Epithelial cell of esophagus (primary cell): ENCODE measurements around the gene OR14A2.
"Not testable (repeated sequence)": the region's sequence is repeated elsewhere in the genome, so short reads cannot be mapped to it uniquely, and the experiment has no call there.

Experiments
- DNase-seq: peaks from one replicate; pipeline ENCODE4 v3.0.0; 2010; ENCODE audit warnings: low read depth
- H3K4me3 ChIP-seq: 2 replicates; pipeline ENCODE4 v1.5.1; 2011; ENCODE audit warnings: mild to moderate bottlenecking, low read length, control low read depth
- CTCF ChIP-seq: IDR thresholded peaks from 2 replicates; pipeline ENCODE4 v1.5.1; 2011; ENCODE audit warnings: low read depth, mild to moderate bottlenecking, low read length, control low read depth, inconsistent platforms; ENCODE audit not compliant: insufficient read depth; ENCODE audit errors: missing control alignments

Gene OR14A2

GRCh38 chr1:247746391-247746935 lies 1.5 kb downstream of the OR14A2 start:
- DNase-seq = no peak
- TF ChIP-seq CTCF = no peak
- H3K4me3 ChIP-seq = no peak overlapping the region

- peak; percentile 3 for DNase-seq
- not testable (repeated sequence) for H3K4me3 ChIP-seq
Measured at GRCh38 chr1:247742215-247742760, 5.7 kb downstream of the OR14A2 start.

GRCh38 chr1:247741756-247742155 lies 6.2 kb downstream of the OR14A2 start:
- no peak for DNase-seq
- TF ChIP-seq CTCF = no peak
- H3K4me3 ChIP-seq = no peak overlapping the region

- DNase-seq = no peak
- TF ChIP-seq CTCF = no peak
- no peak overlapping the region for H3K4me3 ChIP-seq
Measured at GRCh38 chr1:247740721-247741120, 7.2 kb downstream of the OR14A2 start.

- no peak for TF ChIP-seq CTCF
- H3K4me3 ChIP-seq = no peak within 1 kb of the TSS
- DNase-seq = no peak
Measured at GRCh38 chr1:247738315-247738714, 9.6 kb downstream of the OR14A2 start, which contains the start of gene OR14K1. OR14K1 (plus strand) TSS chr1:247738615; CDS start chr1:247738615, 0 bp downstream.

- H3K4me3 ChIP-seq = no peak overlapping the region
- TF ChIP-seq CTCF = no peak
- no peak for DNase-seq
Measured at GRCh38 chr1:247721222-247721621, 26.7 kb downstream of the OR14A2 start.

- DNase-seq = no peak
- no peak for TF ChIP-seq CTCF
- H3K4me3 ChIP-seq = no peak within 1 kb of the TSS
Measured at GRCh38 chr1:247716546-247716945, 31.4 kb downstream of the OR14A2 start, which contains the start of gene OR6F1. OR6F1 (minus strand) TSS chr1:247716646; CDS start chr1:247712755, 3,891 bp downstream.

- TF ChIP-seq CTCF = no peak
- no peak overlapping the region for H3K4me3 ChIP-seq
- no peak for DNase-seq
Measured at GRCh38 chr1:247713753-247714152, 34.2 kb downstream of the OR14A2 start.

GRCh38 chr1:247710681-247711080 lies 37.3 kb downstream of the OR14A2 start:
- H3K4me3 ChIP-seq, DNase-seq: not testable (repeated sequence)
